NCI-H2196 (cell line): ENCODE data around the gene LRP6.

ENCODE experiments used
- DNase-seq: peaks from one replicate; lab custom pipeline; 2025; ENCODE audit not compliant: unreplicated experiment; lab: John Stamatoyannopoulos, UW

Gene LRP6

DNA sequence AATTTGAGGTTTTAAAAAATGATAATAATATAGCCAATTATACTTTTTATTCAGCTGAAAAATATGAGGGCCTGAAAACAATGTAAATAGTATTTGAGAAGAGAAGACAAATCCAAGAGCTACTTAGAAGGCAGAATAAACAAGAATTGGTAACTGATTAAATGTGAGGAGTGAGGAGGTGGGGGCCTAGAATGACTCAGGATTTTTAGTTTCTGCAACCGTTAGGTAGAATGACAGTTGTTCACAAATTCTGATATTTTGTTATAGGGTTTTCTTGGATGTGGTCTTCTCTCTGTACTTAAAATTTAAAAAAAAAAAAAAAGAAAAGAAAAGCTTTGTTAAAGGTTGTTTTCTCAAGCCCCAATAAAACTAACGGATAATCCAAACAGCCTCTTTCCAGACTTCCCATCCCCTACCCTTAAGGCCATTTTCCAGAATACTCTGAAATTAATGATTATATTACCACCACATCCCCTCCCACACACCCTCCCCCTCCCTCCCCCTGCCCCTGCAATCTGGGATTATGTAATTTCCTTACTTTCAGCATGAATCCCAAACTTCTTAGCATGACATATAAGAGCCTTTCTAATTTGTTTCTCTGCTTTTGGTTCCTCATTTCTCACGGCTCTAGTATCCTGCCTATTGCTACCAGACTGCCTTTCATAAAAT, 50.4 kb downstream of the LRP6 start:
- DNase-seq, result no peak

DNA sequence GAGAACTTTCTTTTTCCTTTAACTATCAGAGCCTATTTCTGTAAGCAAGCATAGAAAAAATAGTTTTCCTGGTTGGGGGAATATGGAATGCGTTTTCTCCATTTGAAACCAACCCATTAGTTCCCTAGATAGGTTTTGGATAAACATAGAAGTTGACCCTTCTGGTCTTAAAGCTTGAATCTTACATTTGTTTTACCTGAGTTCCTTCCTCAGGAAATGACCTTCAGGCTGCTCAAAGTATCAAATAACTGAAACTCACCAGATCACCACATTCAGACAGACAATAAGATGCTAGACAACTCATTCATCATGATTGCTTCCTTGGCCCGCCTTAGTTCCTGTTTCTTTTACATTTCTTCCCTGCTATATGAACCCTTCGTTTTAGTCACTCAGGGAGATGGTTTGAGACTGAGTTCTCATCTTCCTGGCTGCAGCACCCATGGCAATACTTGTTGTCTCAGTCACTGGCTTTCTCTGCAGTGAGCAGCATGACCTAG, 52.2 kb downstream of the LRP6 start:
- no peak for DNase-seq

DNA sequence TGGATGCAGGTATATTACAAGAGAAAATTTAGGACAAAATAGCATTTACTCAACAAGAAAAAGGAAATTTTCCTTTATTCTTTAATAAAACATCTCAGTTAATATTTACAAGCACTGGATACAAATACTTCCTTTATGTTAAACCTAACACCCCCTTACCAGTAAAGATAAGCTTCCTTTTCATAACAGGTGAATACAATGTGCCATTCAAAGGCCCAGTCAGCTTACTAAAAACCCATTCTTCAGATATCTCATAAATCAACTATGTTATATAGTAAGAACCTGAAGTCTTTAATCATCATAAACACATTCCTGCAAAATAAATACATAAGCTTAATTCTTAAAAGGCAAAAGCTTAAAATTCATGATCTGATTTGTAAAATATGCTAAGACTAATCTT, 52.6 kb downstream of the LRP6 start:
- no peak for DNase-seq

DNA sequence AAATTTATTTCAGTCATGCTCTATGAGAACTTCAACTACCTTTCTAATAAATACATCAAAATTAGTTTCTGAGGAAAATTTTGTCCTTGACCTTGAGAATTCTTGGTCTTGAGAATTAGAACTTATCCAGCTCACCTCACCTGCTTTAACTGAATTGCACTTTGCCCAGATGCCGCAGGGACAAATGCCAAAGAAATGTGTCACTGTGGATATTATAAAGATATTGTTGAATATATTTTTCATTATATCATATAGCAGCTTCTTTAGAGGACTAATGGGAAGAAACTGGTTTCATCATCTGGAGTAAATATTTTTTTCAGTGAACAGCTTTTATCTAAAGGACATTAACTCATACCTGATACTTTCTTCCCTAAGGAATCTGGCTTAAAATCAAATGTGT, 54.1 kb downstream of the LRP6 start:
- DNase-seq, result no peak

DNA sequence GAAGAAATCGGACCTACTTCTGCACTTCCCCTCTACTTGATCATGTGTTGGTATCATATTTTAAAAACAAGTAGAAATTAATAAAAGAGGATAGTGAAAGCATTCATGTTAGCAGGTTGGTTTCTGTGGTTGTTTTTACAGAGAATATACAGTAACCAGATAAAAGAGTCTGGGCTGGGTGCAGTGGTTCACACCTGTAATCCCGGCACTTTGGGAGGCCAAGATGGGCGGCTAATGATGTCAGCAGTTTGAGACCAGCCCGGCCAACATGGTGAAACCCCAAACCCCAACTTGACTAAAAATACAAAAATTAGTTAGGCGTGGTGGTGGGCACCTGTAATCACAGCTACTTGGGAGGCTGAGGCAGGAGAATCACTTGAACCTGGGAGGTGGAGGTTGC, 55.9 kb downstream of the LRP6 start:
- no peak for DNase-seq

DNA sequence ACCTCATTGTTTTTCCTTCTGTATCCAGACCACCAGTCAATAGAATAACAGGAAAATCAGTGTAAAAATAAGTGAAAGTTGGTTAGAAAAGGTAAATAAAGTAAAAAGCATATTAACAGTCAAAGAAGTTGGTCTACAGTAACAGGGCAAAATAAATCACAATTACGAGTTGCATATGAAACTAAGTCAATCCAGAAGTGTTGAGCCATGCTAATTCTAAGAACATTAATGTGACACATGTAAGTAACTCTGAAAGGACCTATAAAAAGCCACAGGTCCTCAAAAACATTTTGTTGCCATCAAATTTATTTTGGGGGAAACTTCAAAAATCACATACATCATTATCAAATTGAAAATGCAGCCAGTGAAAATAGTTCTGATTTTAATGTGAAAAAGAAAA, 56.4 kb downstream of the LRP6 start:
- no peak for DNase-seq

DNA sequence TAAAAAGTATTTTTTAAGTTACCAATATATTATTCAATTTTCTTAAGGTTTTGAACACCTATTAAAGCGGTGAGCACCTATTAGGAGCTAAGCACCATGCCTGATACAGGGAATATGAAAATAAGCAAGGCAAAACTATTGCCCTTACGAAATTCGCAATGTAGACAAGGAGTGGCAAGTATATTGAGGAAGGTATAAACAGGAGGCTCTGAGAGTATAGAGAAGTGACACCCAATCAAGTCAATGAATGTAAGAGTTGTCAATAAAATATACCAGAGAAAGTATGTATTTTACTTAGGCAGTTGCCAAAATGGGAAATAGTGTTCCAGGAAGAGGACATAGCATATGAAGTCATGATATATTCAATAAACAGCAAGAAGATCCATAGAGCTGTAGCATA, 57.2 kb downstream of the LRP6 start:
- DNase-seq, result no peak

DNA sequence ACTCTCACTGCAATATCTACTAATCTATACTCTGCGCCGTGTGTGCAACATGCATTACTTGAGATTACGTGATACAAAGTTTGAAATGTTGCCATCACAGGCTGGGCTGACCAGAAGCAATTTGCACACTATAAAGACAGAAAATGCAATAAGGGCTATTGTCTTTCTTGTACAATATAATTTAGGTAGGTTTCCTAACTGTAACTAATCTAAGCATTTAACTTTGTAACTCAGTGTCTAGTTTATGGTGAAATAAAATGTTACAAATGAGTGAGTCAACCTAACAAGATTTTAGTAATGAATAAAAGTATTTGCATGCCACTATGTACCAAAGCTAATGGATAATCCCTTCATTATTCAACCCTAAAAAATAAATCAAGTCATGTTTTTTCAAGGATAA, 57.8 kb downstream of the LRP6 start:
- DNase-seq, result no peak

DNA sequence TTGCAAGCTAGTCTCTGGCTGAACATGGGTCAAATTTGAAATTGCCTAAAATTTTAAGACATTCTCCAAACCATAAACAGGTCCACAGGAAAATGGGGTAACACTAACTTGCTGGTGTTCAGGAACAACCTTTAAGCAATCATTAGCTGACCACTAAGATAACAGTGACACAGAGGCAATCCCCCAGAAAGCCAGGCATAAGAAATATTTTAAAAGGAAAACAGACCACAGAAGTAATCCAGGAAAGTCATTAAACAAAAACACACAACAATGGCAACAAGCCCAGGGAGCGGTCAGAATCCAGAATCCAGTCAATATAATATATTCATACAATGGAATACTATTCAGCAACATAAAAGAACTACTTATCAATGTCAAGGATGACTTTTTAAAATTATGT, 59.1 kb downstream of the LRP6 start:
- DNase-seq, result no peak

DNA sequence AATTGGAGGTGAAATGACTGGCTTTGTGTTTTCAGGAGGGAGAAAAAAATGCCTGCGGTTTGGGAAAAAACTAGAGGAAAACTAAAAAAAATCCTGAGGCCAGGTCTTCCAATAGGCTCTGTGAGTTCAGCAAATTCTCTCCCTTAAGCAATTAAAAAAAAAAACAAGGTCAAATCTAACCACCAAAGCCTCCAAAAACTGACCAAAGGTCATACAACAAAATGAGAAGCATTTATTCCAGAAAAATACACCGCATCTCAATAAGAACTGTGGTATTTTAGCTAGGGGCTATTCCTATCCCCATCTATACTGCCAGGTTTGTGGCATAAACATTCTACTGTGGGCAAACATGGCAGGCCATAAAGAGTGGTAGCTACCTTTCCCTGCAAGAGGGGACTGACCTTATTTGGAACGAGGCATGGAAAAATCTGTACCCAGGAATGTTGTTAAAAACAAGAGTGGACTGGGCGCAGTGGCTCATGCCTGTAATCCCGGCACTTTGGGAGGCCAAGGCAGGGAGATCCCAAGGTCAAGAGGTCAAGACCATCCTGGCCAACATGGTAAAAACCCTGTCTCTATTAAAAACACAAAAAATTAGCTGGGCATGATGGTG, 60.0 kb downstream of the LRP6 start:
- no peak for DNase-seq

DNA sequence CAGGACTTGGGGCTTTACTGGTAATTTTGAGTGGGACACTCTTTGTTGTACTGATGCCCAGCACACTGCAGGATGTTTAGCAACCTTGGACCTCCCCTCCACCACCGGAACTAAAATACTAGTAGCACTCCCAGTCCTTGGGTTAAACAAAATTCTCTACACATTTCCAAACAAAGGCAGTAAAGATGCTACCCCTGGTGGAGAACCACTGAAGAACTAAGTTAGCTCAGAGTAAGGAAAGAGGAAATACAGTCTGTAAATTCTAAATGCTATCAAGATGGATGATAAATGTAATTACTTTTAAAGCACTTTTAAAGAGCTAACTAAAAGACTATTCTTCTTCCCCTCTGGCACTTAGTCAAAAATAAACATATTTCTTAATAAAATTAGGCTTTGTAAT, 64.1 kb downstream of the LRP6 start:
- no peak for DNase-seq

DNA sequence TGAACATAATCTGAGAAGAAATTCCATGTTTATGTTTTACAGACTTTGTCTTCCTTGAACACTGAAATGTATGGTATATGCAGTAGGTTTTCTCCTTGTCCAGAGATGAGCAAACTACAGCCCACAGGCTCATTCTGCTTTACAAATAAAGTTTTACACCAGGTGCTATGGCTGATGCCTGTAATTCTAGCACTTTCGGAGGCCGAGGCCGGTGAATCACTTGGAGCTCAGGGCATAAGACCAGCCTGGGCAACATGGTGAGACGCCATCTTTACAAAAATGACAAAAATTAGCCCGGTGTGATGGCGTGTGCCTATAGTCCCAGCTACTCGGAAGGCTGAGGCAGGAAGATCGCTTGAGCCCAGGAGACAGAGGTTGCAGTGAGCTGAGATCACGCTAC, 64.7 kb downstream of the LRP6 start:
- no peak for DNase-seq

DNA sequence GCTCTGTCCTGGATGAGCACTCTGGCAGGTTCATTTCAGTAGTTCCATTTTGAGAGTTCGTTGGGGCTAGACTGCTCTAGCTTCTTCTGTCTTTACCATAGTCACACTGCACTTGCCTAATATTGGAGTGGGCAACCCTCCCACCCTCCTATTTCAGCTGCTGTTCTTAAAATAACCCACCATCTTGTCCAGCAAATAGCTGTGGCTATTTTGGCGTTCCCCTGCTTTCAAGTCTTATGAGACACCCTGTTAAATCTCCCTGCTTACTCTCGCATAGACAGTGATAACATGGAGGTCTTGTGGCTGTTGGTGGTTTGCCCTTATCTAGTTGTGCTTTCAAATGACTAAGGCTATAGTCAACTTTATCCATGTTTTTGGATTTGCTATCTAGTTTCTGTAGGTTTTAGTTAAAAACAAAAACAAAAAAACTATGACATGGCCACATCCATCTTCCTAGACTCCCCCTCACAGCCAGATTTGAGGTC, 65.5 kb downstream of the LRP6 start:
- DNase-seq, result no peak

DNA sequence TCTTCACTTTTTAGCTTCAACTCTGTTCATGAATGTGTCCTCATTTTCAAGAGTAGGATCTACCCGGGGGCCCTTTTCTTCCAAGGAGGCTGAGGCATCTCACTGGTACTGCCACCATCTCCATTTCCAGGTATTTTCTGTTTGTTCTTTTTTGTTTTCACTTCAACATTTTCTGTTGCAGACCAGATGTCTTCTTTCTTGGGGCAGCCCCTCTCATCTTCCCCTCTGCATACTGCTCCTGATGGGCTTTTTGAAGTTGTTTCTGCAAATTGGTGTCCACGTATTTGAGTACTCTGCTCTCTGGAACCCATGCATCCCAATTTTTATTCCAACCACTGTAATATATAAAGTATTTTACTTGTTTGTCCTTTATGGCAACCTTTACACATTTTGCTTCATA, 66.5 kb downstream of the LRP6 start:
- DNase-seq, result no peak

DNA sequence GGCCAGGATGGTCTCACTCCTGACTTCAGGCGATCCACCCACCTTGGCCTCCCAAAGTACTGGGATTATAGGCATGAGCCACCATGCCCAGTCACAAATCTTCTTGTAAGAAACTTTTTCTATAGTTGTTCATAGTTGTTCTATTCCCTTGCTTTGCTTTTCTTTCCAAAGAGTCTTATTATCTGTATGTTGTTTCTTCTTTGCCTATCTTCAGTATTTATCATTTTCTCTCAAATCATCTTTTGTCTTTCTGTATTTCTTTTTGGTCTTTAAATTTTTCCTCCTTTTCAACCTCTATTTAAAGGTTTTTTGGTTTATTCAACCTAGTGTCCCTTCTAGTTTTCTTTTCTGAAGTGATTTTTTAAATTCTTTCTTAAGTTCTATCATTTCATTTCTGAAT, 68.7 kb downstream of the LRP6 start:
- DNase-seq, result no peak

DNA sequence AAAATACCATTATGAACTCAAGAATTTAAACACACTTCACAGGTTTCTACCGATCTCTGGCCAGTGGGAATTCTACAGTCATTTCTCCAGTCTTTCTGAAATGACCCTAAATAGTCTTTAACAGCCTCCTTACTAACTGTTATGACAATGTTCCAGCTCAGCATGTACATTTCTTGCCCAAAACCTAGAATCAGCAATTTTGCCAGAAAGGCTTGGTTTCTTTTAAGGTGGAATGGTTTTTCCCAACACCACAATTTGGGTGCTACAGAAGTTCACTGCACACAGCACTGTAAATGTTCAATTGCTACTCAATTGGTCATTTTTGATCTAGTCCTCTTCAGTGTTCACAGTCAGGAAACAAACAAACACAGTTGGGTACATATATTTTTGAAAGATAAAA, 69.7 kb downstream of the LRP6 start:
- no peak for DNase-seq

DNA sequence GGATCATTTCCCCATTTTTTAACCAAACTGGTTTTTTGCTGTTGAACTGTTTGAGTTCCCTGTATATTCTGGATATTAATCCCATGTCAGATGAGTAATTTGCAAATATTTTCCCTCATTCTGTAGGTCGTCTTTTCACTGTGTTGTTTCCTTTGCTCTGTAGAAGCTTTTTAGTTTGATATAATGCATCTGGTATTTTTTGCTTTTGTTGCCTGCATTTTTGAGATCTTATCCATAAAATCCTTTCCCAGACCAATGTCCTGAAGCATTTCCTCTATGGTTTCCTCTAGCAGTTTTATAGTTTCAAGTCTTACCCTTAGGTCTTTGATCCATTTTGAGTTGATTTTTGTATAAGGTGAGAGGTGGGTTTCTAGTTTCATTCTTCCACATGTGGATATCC, 71.3 kb downstream of the LRP6 start:
- no peak for DNase-seq

DNA sequence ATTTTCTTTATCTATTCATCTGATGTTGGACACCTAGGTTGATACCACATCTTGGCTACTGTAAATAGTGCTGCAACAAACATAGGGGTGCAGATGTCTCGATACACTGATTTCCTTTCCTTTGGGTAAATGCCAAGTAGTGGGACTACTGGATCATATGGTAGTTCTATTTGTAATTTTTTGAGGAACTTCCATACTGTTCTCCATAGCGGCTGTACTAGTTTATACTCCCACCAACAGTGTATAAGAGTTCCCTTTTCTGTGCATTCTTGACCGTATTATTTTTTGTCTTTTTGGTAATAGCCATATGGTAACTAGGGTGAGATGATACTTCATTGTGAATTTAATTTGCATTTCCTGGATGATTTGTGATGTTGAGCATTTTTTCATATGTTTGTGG, 71.8 kb downstream of the LRP6 start:
- no peak for DNase-seq

DNA sequence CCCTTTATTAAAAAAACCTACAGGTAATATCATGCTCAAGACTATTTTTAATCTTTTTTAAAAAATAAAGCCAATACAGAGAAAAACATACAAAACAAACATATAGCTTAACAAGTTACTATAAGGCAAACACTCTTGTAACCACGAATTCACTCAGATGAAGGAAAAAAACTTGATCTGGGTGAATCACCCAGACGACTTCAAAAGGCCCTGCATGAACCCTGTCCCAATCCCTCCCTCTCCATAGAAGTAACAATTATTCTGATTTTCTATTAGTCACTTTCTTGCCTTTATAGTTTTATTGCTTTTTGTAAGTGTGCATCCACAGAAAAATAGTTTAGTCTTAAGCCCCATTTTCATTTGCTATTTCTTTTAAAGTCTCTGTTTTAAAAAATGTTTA, 72.6 kb downstream of the LRP6 start:
- DNase-seq, result no peak

DNA sequence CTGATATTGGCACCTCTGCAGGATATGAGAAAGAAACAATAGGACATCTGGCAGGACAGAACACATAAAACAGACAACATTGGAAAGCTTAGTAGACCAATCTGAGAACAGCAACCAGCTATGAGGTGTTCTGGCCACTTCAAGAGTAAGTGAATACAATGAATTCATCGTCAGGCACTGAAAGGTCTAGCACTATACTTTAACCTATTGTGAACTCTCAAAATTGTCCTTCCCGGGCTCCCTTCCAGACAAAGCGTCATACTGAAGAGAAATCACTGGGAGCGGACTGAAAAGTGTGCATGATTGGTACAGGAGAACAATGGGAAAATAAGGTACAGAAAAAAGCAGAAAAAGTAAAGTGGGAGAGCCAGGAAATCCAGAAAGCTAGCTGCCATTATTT, 75.8 kb downstream of the LRP6 start:
- DNase-seq, result no peak

DNA sequence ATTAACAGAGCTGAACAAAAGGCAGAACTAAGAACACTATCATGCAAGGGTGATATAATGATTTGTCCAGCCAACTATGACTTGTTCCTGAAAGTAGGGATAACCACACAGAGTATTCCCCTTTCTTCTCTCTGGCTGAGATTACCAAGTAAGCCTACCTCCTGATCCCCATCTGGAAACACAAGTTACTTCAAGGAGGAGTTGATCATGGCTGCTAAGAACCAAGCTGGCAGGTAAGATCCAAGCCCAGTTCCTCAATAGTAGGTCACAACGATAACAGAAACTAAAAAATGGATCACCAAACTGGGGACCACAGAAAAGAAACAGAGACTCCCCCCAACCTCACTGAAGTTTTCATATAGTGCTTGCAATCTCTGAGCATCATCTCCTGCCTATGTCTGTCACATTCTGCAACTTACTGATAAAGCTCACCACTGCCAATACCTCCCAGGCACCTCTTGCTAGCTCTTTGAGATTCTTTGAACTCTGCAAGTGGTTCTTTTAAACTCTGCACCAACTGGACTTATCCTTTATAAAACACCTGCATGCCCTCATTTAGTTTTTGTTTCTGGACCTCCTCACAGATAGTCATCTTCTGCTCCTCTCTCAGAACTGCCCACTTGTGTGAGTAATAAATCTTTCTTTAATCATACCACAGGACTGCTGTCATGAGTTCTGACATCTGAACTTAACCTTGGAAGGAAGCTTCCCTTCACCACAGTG, 76.6 kb downstream of the LRP6 start:
- DNase-seq, result no peak

DNA sequence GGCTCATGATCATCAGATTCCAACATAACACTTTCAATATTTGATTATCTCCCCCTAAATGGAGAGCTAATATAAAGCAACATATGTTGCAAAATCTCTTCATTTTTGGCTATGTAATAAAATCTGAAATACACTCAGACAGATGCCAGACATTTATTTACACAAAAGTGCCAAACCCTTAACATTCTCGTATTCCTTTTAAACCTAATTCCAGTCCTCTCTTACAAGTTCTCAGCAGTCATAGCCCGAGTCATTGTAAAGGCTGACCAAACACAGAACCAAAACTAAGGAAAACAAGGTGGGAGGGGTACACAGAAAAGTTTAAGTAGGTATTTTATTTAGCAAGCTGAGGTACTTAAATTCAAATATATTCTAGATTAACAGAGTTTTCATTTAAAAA, 81.4 kb downstream of the LRP6 start:
- DNase-seq, result no peak
